HL-60 (cell line): ENCODE data around the gene ZFP3.

ENCODE experiments used
- DNase-seq, 2 experiments: peaks; one replicate each; pipeline ENCODE4 v3.0.0-alpha.2; 2010 to 2020; ENCODE audit warnings: low read depth in 1 of 2, low spot score in 1 of 2
- H3K27ac ChIP-seq: fragments of 250-450 bp; sonication (Bioruptor Pico); replicated peaks from 2 replicates; pipeline ENCODE4 v1.5.1; 2020; ENCODE audit warnings: mild to moderate bottlenecking, moderate library complexity
- H3K27me3 ChIP-seq: fragments of 250-450 bp; sonication (Bioruptor Pico); 2 replicates; pipeline ENCODE4 v1.5.1; 2021; ENCODE audit warnings: mild to moderate bottlenecking, moderate library complexity; ENCODE audit not compliant: insufficient read depth, poor library complexity, severe bottlenecking
- H3K4me3 ChIP-seq: replicated peaks from 2 replicates; pipeline ENCODE4 v1.5.1; 2011; ENCODE audit warnings: mild to moderate bottlenecking, control low read depth, low read length; ENCODE audit not compliant: insufficient read depth
- CTCF ChIP-seq: IDR thresholded peaks from one replicate; pipeline ENCODE4 v1.5.1; 2011; ENCODE audit warnings: low read length, control low read depth, inconsistent platforms; ENCODE audit not compliant: insufficient read depth
- GABPA ChIP-seq: IDR thresholded peaks from 2 replicates; pipeline ENCODE4 v1.6.1; 2012; ENCODE audit warnings: low read depth
- POLR2AphosphoS5 ChIP-seq: IDR thresholded peaks from 2 replicates; pipeline ENCODE4 v1.6.1; 2012; ENCODE audit warnings: low read depth
- REST ChIP-seq: IDR thresholded peaks from 2 replicates; pipeline ENCODE4 v1.6.1; 2012; ENCODE audit warnings: low read depth; ENCODE audit not compliant: insufficient replicate concordance
- SPI1 ChIP-seq: IDR thresholded peaks from 2 replicates; pipeline ENCODE4 v1.6.1; 2012; ENCODE audit warnings: low read depth, mild to moderate bottlenecking, borderline replicate concordance

The ZFP3 gene

GRCh38 chr17:5044630-5045029 is 33.6 kb upstream of the ZFP3 start:
- Histone ChIP-seq H3K27ac (no peak overlapping the region), H3K4me3 (no peak overlapping the region), H3K27me3 (no peaks in the 10 kb centered on the region)
- TF ChIP-seq POLR2AphosphoS5 = no peak
- no peak for TF ChIP-seq SPI1
- TF ChIP-seq REST = no peak
- no peak for TF ChIP-seq CTCF
- no peak for TF ChIP-seq GABPA
- no peak for DNase-seq

GRCh38 chr17:5045496-5045895 is 32.8 kb upstream of the ZFP3 start:
- no peak for DNase-seq
- TF ChIP-seq SPI1 (no peak), GABPA (no peak)
- no peaks in the 10 kb centered on the region for H3K27me3 ChIP-seq
- H3K27ac ChIP-seq = no peak overlapping the region
- no peak overlapping the region for H3K4me3 ChIP-seq

GRCh38 chr17:5047446-5047845 is 30.8 kb upstream of the ZFP3 start:
- no peak overlapping the region for H3K27ac ChIP-seq
- H3K27me3 ChIP-seq = no peaks in the 10 kb centered on the region
- DNase-seq = no peak
- no peak for TF ChIP-seq CTCF
- TF ChIP-seq POLR2AphosphoS5 = no peak
- no peak for TF ChIP-seq GABPA
- TF ChIP-seq REST = no peak
- TF ChIP-seq SPI1 = no peak
- no peak overlapping the region for H3K4me3 ChIP-seq

- H3K27ac ChIP-seq = no peak overlapping the region
- no peak overlapping the region for H3K4me3 ChIP-seq
- no peak for DNase-seq
- no peak for TF ChIP-seq POLR2AphosphoS5
- TF ChIP-seq CTCF = no peak
- no peak for TF ChIP-seq REST
- TF ChIP-seq GABPA = no peak
- H3K27me3 ChIP-seq = no peaks in the 10 kb centered on the region
Measured at GRCh38 chr17:5049314-5049841, 28.9 kb upstream of the ZFP3 start.
